ENCODE measurements around the gene CNTLN. TPM values are rescaled to one million over a fixed set of nuclear protein-coding genes. Genes with fewer than 3 reads are reported as not detected.

The CNTLN gene
- total RNA-seq, 1 donor from 2014 or later: 7.4 TPM

GRCh38 chr9:17484906-17485305 lies 350.1 kb downstream of the CNTLN start:
- Mint-ChIP-seq H3K27me3 (ENCODE audit: unreplicated experiment) (no peaks in the 10 kb centered on the region), H3K27ac (ENCODE audit: unreplicated experiment) (no peak overlapping the region), H3K36me3 (ENCODE audit: low read depth, unreplicated experiment) (no peaks in the 10 kb centered on the region), H3K4me3 (ENCODE audit: unreplicated experiment) (no peak overlapping the region), H3K9me3 (ENCODE audit: unreplicated experiment) (no peaks in the 10 kb centered on the region), H3K4me1 (ENCODE audit: unreplicated experiment) (no peaks in the 10 kb centered on the region)
- TF ChIP-seq CTCF (IDR thresholded peaks at IDR 0.05; ENCODE audit: unreplicated experiment): no peak
- no peak for DNase-seq (ENCODE audit: low spot score)

- no peak for TF ChIP-seq CTCF (IDR thresholded peaks at IDR 0.05; ENCODE audit: unreplicated experiment)
- H3K27me3 Mint-ChIP-seq (ENCODE audit: unreplicated experiment): no peaks in the 10 kb centered on the region
- no peak overlapping the region for H3K4me3 Mint-ChIP-seq (ENCODE audit: unreplicated experiment)
- no peak overlapping the region for H3K27ac Mint-ChIP-seq (ENCODE audit: unreplicated experiment)
- no peaks in the 10 kb centered on the region for H3K36me3 Mint-ChIP-seq (ENCODE audit: low read depth, unreplicated experiment)
- no peaks in the 10 kb centered on the region for H3K9me3 Mint-ChIP-seq (ENCODE audit: unreplicated experiment)
- H3K4me1 Mint-ChIP-seq (ENCODE audit: unreplicated experiment): no peaks in the 10 kb centered on the region
- no peak for DNase-seq (ENCODE audit: low spot score)
These were observed 351.6 kb downstream of the CNTLN start for GRCh38 chr9:17486396-17486795.

DNA sequence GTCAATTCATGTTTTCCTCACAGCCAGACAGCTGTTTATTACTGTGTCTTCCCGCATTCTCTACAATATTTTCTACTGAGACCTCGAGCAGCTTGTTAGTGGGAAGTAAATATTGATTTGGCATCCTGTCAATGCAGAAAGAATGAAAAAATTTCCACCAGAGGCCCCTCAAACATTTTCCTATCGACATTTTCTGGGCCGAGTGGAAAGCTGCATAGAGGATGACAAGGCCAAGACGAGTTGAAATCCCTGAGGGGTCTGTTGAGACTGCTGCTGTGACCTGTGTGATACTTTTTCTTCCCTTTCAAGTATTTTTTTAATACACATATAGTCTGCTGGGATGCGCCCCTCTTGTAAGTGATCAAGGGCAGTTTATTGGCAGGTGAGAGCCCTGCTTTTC lies 352.6 kb downstream of the CNTLN start:
- H3K27ac Mint-ChIP-seq (ENCODE audit: unreplicated experiment): no peak overlapping the region

GRCh38 chr9:17488662-17489061 lies 353.8 kb downstream of the CNTLN start:
- Mint-ChIP-seq H3K36me3 (ENCODE audit: low read depth, unreplicated experiment) (no peaks in the 10 kb centered on the region), H3K9me3 (ENCODE audit: unreplicated experiment) (no peaks in the 10 kb centered on the region), H3K27me3 (ENCODE audit: unreplicated experiment) (no peaks in the 10 kb centered on the region), H3K4me1 (ENCODE audit: unreplicated experiment) (no peaks in the 10 kb centered on the region), H3K4me3 (ENCODE audit: unreplicated experiment) (no peak overlapping the region), H3K27ac (ENCODE audit: unreplicated experiment) (no peak overlapping the region)
- TF ChIP-seq CTCF (IDR thresholded peaks at IDR 0.05; ENCODE audit: unreplicated experiment): no peak
- DNase-seq (ENCODE audit: low spot score): no peak

More for the DNA sequence above, 352.6 kb downstream of the CNTLN start:
- Mint-ChIP-seq H3K4me1 (ENCODE audit: unreplicated experiment) (no peaks in the 10 kb centered on the region), H3K36me3 (ENCODE audit: low read depth, unreplicated experiment) (no peaks in the 10 kb centered on the region), H3K9me3 (ENCODE audit: unreplicated experiment) (no peaks in the 10 kb centered on the region), H3K27me3 (ENCODE audit: unreplicated experiment) (no peaks in the 10 kb centered on the region), H3K4me3 (ENCODE audit: unreplicated experiment) (no peak overlapping the region)
- TF ChIP-seq CTCF (IDR thresholded peaks at IDR 0.05; ENCODE audit: unreplicated experiment): no peak
- DNase-seq (ENCODE audit: low spot score): no peak

- no peak overlapping the region for H3K27ac Mint-ChIP-seq (ENCODE audit: unreplicated experiment)
- H3K27me3 Mint-ChIP-seq (ENCODE audit: unreplicated experiment): no peaks in the 10 kb centered on the region
- H3K4me1 Mint-ChIP-seq (ENCODE audit: unreplicated experiment): no peaks in the 10 kb centered on the region
- H3K36me3 Mint-ChIP-seq (ENCODE audit: low read depth, unreplicated experiment): no peaks in the 10 kb centered on the region
- H3K9me3 Mint-ChIP-seq (ENCODE audit: unreplicated experiment): no peaks in the 10 kb centered on the region
- TF ChIP-seq CTCF (IDR thresholded peaks at IDR 0.05; ENCODE audit: unreplicated experiment): no peak
- no peak for DNase-seq (ENCODE audit: low spot score)
- no peak overlapping the region for H3K4me3 Mint-ChIP-seq (ENCODE audit: unreplicated experiment)
These were observed 355.3 kb downstream of the CNTLN start for GRCh38 chr9:17490110-17490509.

Data from endothelial cell (in vitro differentiated cells).